HCT116 (cell line): ENCODE measurements around the gene SLC4A7. TPM values are rescaled to one million over a fixed set of nuclear protein-coding genes. Genes with fewer than 3 reads are reported as not detected.

ENCODE experiments used
- ATAC-seq: fragments of 200-7000 bp; cut with Tn5 transposase; 2 replicates; pipeline ENCODE4 v1.9.1; 2020; ENCODE audit warnings: mild to moderate bottlenecking, moderate library complexity
- BruUV-seq: library from RNA; stranded (reverse); fragments of 400-500 nt; replicated peaks from 2 replicates; lab custom pipeline; 2021; lab: Mats Ljungman, UMichigan
- CTCF ChIA-PET: fragments of 300-600 bp; sonication (Branson Sonifier 250); formaldehyde crosslinking; loops from one replicate; lab custom pipeline; 2021; ENCODE audit warnings: antibody characterized with exemption; lab: Charles Lee
- POLR2A ChIA-PET: fragments of 300-600, 350-600 bp; sonication (Branson Sonifier 250); formaldehyde crosslinking; loops from one replicate; lab custom pipeline; 2021; ENCODE audit warnings: antibody characterized with exemption; lab: Charles Lee
- RAD21 ChIA-PET, 2 experiments: fragments of 300-600 bp; sonication (Branson Sonifier 250); formaldehyde crosslinking; loops; one replicate each; lab custom pipeline; 2023; ENCODE audit warnings: low total read pairs in 2 of 2; ENCODE audit not compliant: uncharacterized antibody in 2 of 2, unreplicated experiment in 2 of 2, low non-redundant PET in 1 of 2; lab: Charles Lee
- DNase-seq: peaks from one replicate; pipeline ENCODE4 v3.0.0-alpha.2; 2010; ENCODE audit warnings: low read depth, low spot score
- H2AFZ ChIP-seq: fragments of 200-600 bp; shearing (Covaris generic), sonication (generic); 2 replicates; pipeline ENCODE4 v1.6.1; 2017; ENCODE audit warnings: low read depth, mixed run types, mixed read lengths, antibody characterized with exemption, low read length; ENCODE audit not compliant: poor library complexity, severe bottlenecking
- H3K27ac ChIP-seq: 2 replicates; pipeline ENCODE4 v1.5.1; 2012; ENCODE audit warnings: low read depth, low read length
- H3K27me3 ChIP-seq: fragments of 200-600 bp; sonication (generic); 2 replicates; pipeline ENCODE4 v1.6.1; 2016; ENCODE audit warnings: mixed run types, low read length, mixed read lengths; ENCODE audit not compliant: insufficient read depth
- H3K36me3 ChIP-seq, 2 experiments: fragments of 200-500 bp in 1 of 2; fragments of 200-600 bp in 1 of 2; sonication (Bioruptor generic) in 1 of 2; sonication (generic) in 1 of 2; 2 replicates each; pipeline versions ENCODE4 v1.5.1 to v1.6.1; 2014 to 2016; ENCODE audit warnings: low read length in 2 of 2, inconsistent platforms in 1 of 2, mixed read lengths in 1 of 2, mixed run types in 1 of 2; ENCODE audit not compliant: insufficient read depth in 2 of 2, control insufficient read depth in 1 of 2
- H3K4me1 ChIP-seq, 2 experiments: fragments of 200-600 bp in 1 of 2; sonication (generic) in 1 of 2; 2 replicates each; pipeline versions ENCODE4 v1.5.1 to v1.6.1; 2012 to 2017; ENCODE audit warnings: low read length in 2 of 2, inconsistent platforms in 1 of 2, mild to moderate bottlenecking in 1 of 2, mixed read lengths in 1 of 2, mixed run types in 1 of 2, moderate library complexity in 1 of 2; ENCODE audit not compliant: insufficient read depth in 2 of 2, control insufficient read depth in 1 of 2
- H3K4me2 ChIP-seq: fragments of 200-600 bp; sonication (generic); 2 replicates; pipeline ENCODE4 v1.6.1; 2017; ENCODE audit warnings: mixed run types, low read length, mixed read lengths
- H3K4me3 ChIP-seq, 2 experiments: fragments of 200-600 bp in 1 of 2; sonication (generic) in 1 of 2; replicated peaks in 1 of 2; 2 replicates each; pipeline ENCODE4 v1.5.1; 2011 to 2016; ENCODE audit warnings: low read length in 2 of 2, control low read depth in 1 of 2, low read depth in 1 of 2, mild to moderate bottlenecking in 1 of 2, mixed read lengths in 1 of 2, mixed run types in 1 of 2
- H3K79me2 ChIP-seq: fragments of 200-600 bp; sonication (generic); 2 replicates; pipeline ENCODE4 v1.6.1; 2017; ENCODE audit warnings: mild to moderate bottlenecking, mixed run types, low read length, moderate library complexity, mixed read lengths; ENCODE audit not compliant: insufficient read depth
- H3K9ac ChIP-seq: fragments of 200-600 bp; sonication (generic); 2 replicates; pipeline ENCODE4 v1.6.1; 2016; ENCODE audit warnings: low read length, mixed read lengths
- H3K9me2 ChIP-seq: fragments of 200-600 bp; sonication (generic), shearing (Covaris generic); 2 replicates; pipeline ENCODE4 v1.6.1; 2017; ENCODE audit warnings: mixed run types, mild to moderate bottlenecking, moderate library complexity; ENCODE audit not compliant: insufficient read depth
- H3K9me3 ChIP-seq, 2 experiments: fragments of 200-500 bp in 1 of 2; fragments of 200-600 bp in 1 of 2; sonication (Bioruptor generic) in 1 of 2; sonication (generic) in 1 of 2; 2 replicates each; pipeline ENCODE4 v1.6.1; 2014 to 2017; ENCODE audit warnings: low read length in 2 of 2, mixed read lengths in 2 of 2, inconsistent platforms in 1 of 2, low read depth in 1 of 2, mild to moderate bottlenecking in 1 of 2, mixed run types in 1 of 2, moderate library complexity in 1 of 2; ENCODE audit not compliant: control insufficient read depth in 1 of 2, insufficient read depth in 1 of 2
- H4K20me1 ChIP-seq: fragments of 200-600 bp; sonication (generic), shearing (Covaris generic); 2 replicates; pipeline ENCODE4 v1.6.1; 2017; ENCODE audit warnings: mixed run types, mild to moderate bottlenecking, moderate library complexity; ENCODE audit not compliant: insufficient read depth
- CEBPB ChIP-seq: IDR thresholded peaks from 2 replicates; pipeline ENCODE4 v1.6.1; 2012; ENCODE audit warnings: low read depth
- CTCF ChIP-seq, 3 experiments: fragments of 200-600 bp in 1 of 3; sonication (generic) in 1 of 3; IDR thresholded peaks in 2 of 3; conservative IDR thresholded peaks in 1 of 3; 2 replicates each; pipeline ENCODE4 v1.5.1; 2012 to 2017; ENCODE audit warnings: low read depth in 2 of 3, low read length in 2 of 3, antibody characterized with exemption in 1 of 3, borderline replicate concordance in 1 of 3, control low read depth in 1 of 3, mild to moderate bottlenecking in 1 of 3, mixed read lengths in 1 of 3, mixed run types in 1 of 3, moderate library complexity in 1 of 3; ENCODE audit not compliant: insufficient read depth in 1 of 3
- FOSL1 ChIP-seq: IDR thresholded peaks from 2 replicates; pipeline ENCODE4 v1.6.1; 2012; ENCODE audit warnings: low read depth
- REST ChIP-seq: IDR thresholded peaks from 2 replicates; pipeline ENCODE4 v1.6.1; 2012; ENCODE audit warnings: low read depth
- SRF ChIP-seq: IDR thresholded peaks from 2 replicates; pipeline ENCODE4 v1.6.1; 2012; ENCODE audit warnings: low read depth
- ZBTB33 ChIP-seq: IDR thresholded peaks from 2 replicates; pipeline ENCODE4 v1.6.1; 2011; ENCODE audit warnings: mild to moderate bottlenecking, low read length, moderate library complexity; ENCODE audit not compliant: insufficient replicate concordance; ENCODE audit errors: extremely low read depth
- ZNF274 ChIP-seq: fragments of 200-500 bp; sonication (Bioruptor generic); IDR thresholded peaks from 2 replicates; pipeline ENCODE4 v1.6.1; 2014; ENCODE audit warnings: mild to moderate bottlenecking, low read depth, low read length, inconsistent platforms
- intact Hi-C: fragments of 100-400 bp; cut with micrococcal nuclease; formaldehyde crosslinking; loops from 2 replicates; pipeline ENCODE4 v1.10.0; 2022
- total RNA-seq: library from RNA; stranded (reverse); gene quantifications from one replicate; pipeline ENCODE4 v1.2.1, GENCODE V29; 2021; ENCODE audit not compliant: unreplicated experiment

Gene SLC4A7
- total RNA-seq, 1 experiment from 2014 or later: 37.6 TPM

GRCh38 chr3:27415202-27415601, 69.0 kb downstream of the SLC4A7 start:
- Histone ChIP-seq H3K4me2 (no peak overlapping the region), H3K9me3 (no peaks in the 10 kb centered on the region), H3K4me3 (no peak overlapping the region), H2AFZ (no peak overlapping the region), H3K27ac (no peak overlapping the region), H3K9me2 (no peaks in the 10 kb centered on the region), H4K20me1 (no peaks in the 10 kb centered on the region), H3K27me3 (no peaks in the 10 kb centered on the region), H3K4me1 (no peaks in the 10 kb centered on the region), H3K9ac (no peak overlapping the region), H3K36me3 (peaks cover 11 to 24% of the 10 kb centered on the region in 2 experiments; a peak in 3 of 4 replicates), H3K79me2 (peaks cover 4% of the 10 kb centered on the region; the same call in 1 of the 2 replicates)
- POLR2A ChIA-PET: no interaction called here
- no TSS peak for BruUV-seq
- intact Hi-C loops: no loop called here
- TF ChIP-seq CEBPB: no peak
- TF ChIP-seq SRF: no peak
- TF ChIP-seq CTCF (IDR thresholded peaks at IDR 0.05 in 2 of 3, conservative IDR thresholded peaks at IDR 0.05 in 1 of 3; ENCODE audit: borderline replicate concordance in 1 of 3, insufficient read depth in 1 of 3, low read depth in 2 of 3, low read length in 2 of 3): no peak
- no peak for TF ChIP-seq REST
- TF ChIP-seq ZBTB33: no peak
- no peak for TF ChIP-seq FOSL1
- no peak for TF ChIP-seq ZNF274
- CTCF ChIA-PET: no interaction called here
- ATAC-seq (no peak), DNase-seq (no peak)
- RAD21 ChIA-PET: no interaction called here
